Stimulated activated memory B cell treated with anti-CD40 and anti-IgM and Interleukin-4, amounts not matched to agents 10 μg/mL and 1 μg/mL and 100 μg/mL, for 72 hours (primary cell): ENCODE data around the gene SLC12A8.

Experiments
- ATAC-seq: fragments of 150-1000 bp; cut with Tn5 transposase; 2 replicates; pipeline ENCODE4 v1.10.0; 2021
- H3K27ac Mint-ChIP-seq: one replicate; pipeline ENCODE4 v1.8.0; 2022; ENCODE audit warnings: mild to moderate bottlenecking, mixed read lengths
- H3K27me3 Mint-ChIP-seq: one replicate; pipeline ENCODE4 v1.8.0; 2022; ENCODE audit warnings: mixed read lengths
- H3K36me3 Mint-ChIP-seq: one replicate; pipeline ENCODE4 v1.8.0; 2022; ENCODE audit warnings: mixed read lengths
- H3K4me1 Mint-ChIP-seq: one replicate; pipeline ENCODE4 v1.8.0; 2022; ENCODE audit warnings: mixed read lengths
- H3K4me3 Mint-ChIP-seq: one replicate; pipeline ENCODE4 v1.8.0; 2022; ENCODE audit warnings: mild to moderate bottlenecking, moderate library complexity, mixed read lengths
- H3K9me3 Mint-ChIP-seq: one replicate; pipeline ENCODE4 v1.8.0; 2022; ENCODE audit warnings: mixed read lengths

The SLC12A8 gene

GRCh38 chr3:125202197-125202596 lies 10.4 kb downstream of the SLC12A8 start:
- H3K9me3 Mint-ChIP-seq = no peaks in the 10 kb centered on the region
- no peak for ATAC-seq

DNA sequence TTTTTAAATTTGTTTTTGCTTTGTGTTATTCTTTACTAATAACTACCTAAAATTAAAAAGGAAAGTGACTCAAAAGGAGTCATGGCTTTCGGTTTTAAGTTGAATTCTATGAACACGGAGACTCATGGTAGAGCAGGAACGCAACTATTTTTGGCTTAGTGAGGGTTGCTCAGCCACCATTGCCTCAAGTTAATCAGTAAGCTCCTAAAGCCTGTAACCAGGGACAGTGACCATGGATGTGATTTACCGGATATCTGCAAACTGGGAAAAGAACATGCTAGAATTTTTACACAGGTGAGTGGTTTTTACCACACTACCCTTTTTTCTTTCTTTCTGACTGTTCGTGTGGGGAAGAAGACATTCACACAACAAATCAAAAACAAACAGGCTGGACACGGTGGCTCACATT lies 11.8 kb downstream of the SLC12A8 start:
- H3K4me3 Mint-ChIP-seq = no peak overlapping the region
- peaks cover 15% of the 10 kb centered on the region for H3K4me1 Mint-ChIP-seq
- no peaks in the 10 kb centered on the region for H3K9me3 Mint-ChIP-seq
- H3K27ac Mint-ChIP-seq = peak overlapping the region; percentile 49
- no peaks in the 10 kb centered on the region for H3K36me3 Mint-ChIP-seq
- ATAC-seq = no peak
- no peaks in the 10 kb centered on the region for H3K27me3 Mint-ChIP-seq

More at GRCh38 chr3:125202197-125202596, 10.4 kb downstream of the SLC12A8 start:
- peaks cover 15% of the 10 kb centered on the region for H3K4me1 Mint-ChIP-seq
- no peaks in the 10 kb centered on the region for H3K27me3 Mint-ChIP-seq
- H3K36me3 Mint-ChIP-seq = no peaks in the 10 kb centered on the region
- no peak overlapping the region for H3K27ac Mint-ChIP-seq
- H3K4me3 Mint-ChIP-seq = no peak overlapping the region

GRCh38 chr3:125194849-125195601 lies 17.5 kb downstream of the SLC12A8 start:
- no peak for ATAC-seq
- H3K27ac Mint-ChIP-seq = no peak overlapping the region
- no peak overlapping the region for H3K4me3 Mint-ChIP-seq
- H3K9me3 Mint-ChIP-seq = no peaks in the 10 kb centered on the region
- H3K4me1 Mint-ChIP-seq = peaks cover 20% of the 10 kb centered on the region
- no peaks in the 10 kb centered on the region for H3K36me3 Mint-ChIP-seq
- no peaks in the 10 kb centered on the region for H3K27me3 Mint-ChIP-seq

GRCh38 chr3:125194061-125194848 lies 18.3 kb downstream of the SLC12A8 start:
- ATAC-seq = no peak
- Mint-ChIP-seq H3K4me1 (peaks cover 14% of the 10 kb centered on the region), H3K4me3 (no peak overlapping the region), H3K27me3 (no peaks in the 10 kb centered on the region), H3K27ac (no peak overlapping the region), H3K9me3 (no peaks in the 10 kb centered on the region), H3K36me3 (no peaks in the 10 kb centered on the region)

- Mint-ChIP-seq H3K4me3 (peak overlapping the region; percentile 55), H3K4me1 (peaks cover 14% of the 10 kb centered on the region), H3K27me3 (no peaks in the 10 kb centered on the region), H3K27ac (peak overlapping the region; percentile 4), H3K36me3 (no peaks in the 10 kb centered on the region), H3K9me3 (no peaks in the 10 kb centered on the region)
- ATAC-seq = peak; percentile 64
Measured at GRCh38 chr3:125192190-125193035, 20.1 kb downstream of the SLC12A8 start.

DNA sequence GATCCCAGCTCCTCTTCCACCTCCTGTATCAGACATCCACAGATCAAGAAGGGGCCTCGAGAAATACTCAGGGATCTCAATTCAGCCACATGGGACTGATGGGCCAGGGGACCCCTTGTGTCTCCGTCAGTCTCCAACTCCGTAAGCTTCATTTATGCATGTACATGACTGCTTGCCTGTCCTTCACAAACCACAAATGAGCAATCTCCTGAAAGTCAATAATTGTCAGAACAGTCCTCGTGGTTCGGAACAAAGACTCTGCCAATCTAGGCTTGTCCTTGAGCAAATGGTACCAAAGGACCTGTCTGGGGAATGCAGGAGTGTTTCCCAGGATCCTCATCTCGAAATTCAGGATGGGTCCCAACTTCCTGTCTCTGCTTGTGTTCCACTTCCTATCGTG lies 20.8 kb downstream of the SLC12A8 start:
- H3K27me3 Mint-ChIP-seq = no peaks in the 10 kb centered on the region
- no peak for ATAC-seq
- peaks cover 14% of the 10 kb centered on the region for H3K4me1 Mint-ChIP-seq
- H3K9me3 Mint-ChIP-seq = no peaks in the 10 kb centered on the region
- peak overlapping the region; percentile 4 for H3K27ac Mint-ChIP-seq
- peak overlapping the region; percentile 55 for H3K4me3 Mint-ChIP-seq
- no peaks in the 10 kb centered on the region for H3K36me3 Mint-ChIP-seq

GRCh38 chr3:125191256-125191655 lies 21.3 kb downstream of the SLC12A8 start:
- Mint-ChIP-seq H3K27ac (no peak overlapping the region), H3K9me3 (no peaks in the 10 kb centered on the region), H3K27me3 (no peaks in the 10 kb centered on the region), H3K36me3 (no peaks in the 10 kb centered on the region), H3K4me3 (no peak overlapping the region), H3K4me1 (peaks cover 17% of the 10 kb centered on the region)
- no peak for ATAC-seq

DNA sequence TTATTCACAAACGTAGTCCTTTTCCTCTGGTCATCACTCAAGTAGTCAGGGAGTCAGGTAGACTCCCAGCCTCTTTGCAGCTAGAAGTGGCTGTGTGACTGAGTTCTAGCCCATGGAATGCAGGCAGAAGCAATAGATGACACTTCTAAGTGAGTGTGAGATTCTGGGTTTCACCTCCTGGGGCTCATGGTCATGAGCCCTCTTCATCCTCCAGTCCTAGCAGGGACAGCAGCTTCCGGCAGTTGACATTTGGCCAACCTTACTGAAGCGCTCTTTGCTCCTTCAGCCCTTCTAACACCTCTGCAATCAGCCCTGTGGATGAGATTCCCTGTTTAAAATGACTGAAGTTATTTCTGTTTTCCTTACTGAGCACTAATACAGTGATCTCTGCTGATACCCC lies 21.8 kb downstream of the SLC12A8 start:
- no peak overlapping the region for H3K4me3 Mint-ChIP-seq
- no peaks in the 10 kb centered on the region for H3K27me3 Mint-ChIP-seq
- H3K36me3 Mint-ChIP-seq = no peaks in the 10 kb centered on the region
- H3K4me1 Mint-ChIP-seq = peaks cover 21% of the 10 kb centered on the region
- H3K27ac Mint-ChIP-seq = no peak overlapping the region
- H3K9me3 Mint-ChIP-seq = no peaks in the 10 kb centered on the region
- ATAC-seq = no peak

DNA sequence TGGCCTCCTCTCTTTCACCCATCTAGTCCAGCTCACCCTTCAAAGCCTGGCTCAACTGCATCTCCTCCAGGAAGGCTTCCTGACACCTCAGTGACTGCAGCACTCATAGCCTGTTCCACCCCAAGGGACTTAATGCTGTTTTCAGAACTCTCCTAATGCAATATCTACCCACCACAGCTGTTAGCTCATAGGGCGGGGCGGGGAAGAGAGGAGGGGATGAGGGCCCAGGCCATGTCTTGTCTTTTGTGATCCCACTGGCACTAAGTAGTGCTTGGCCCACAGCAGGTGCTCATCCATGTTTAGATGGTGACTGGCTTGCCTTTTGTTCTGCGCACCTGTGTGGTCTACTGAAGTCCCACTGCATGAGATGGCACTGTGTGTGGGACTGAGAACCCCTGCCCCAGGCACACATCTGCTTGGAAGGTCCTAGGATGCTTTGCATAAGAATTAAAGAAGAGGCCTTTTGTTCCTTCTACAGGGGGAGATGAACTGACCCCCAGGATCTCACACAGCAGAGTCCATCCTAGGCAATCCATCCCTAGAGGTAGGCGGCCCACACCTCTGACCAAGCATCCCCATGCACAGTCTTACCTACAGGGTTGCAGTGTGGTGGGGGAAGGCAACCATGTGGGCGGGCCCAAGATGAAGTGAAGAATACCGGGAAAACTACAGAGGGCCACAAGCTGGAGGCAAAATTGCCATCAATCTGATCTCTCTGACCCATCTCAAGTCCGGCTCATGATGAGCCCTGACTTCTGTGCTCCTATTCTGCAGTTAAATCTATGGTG lies 23.0 kb downstream of the SLC12A8 start:
- Mint-ChIP-seq H3K27ac (no peak overlapping the region), H3K27me3 (no peaks in the 10 kb centered on the region), H3K9me3 (no peaks in the 10 kb centered on the region), H3K36me3 (no peaks in the 10 kb centered on the region), H3K4me3 (no peak overlapping the region), H3K4me1 (peaks cover 21% of the 10 kb centered on the region)
- no peak for ATAC-seq

DNA sequence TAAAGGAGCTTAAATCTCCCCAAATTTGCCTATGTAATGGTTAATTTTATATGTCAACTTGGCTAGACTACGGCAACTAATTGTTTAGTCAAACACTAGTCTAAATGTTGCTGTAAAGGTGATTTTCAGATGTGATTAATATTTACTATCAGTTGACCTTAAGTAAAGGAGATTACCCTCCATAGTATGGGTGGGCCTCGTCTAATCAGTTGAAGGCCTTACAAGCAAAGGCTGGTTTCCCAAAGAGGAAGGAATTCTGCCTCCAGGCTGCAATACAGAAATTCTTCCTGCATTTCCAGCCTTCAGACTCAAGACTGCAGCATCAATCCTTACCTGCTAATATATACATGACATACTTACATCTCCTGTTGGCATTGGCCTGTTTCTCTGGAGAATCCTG lies 23.6 kb downstream of the SLC12A8 start:
- Mint-ChIP-seq H3K27me3 (no peaks in the 10 kb centered on the region), H3K4me3 (no peak overlapping the region), H3K36me3 (no peaks in the 10 kb centered on the region), H3K4me1 (peaks cover 21% of the 10 kb centered on the region), H3K9me3 (no peaks in the 10 kb centered on the region), H3K27ac (no peak overlapping the region)
- ATAC-seq = no peak

DNA sequence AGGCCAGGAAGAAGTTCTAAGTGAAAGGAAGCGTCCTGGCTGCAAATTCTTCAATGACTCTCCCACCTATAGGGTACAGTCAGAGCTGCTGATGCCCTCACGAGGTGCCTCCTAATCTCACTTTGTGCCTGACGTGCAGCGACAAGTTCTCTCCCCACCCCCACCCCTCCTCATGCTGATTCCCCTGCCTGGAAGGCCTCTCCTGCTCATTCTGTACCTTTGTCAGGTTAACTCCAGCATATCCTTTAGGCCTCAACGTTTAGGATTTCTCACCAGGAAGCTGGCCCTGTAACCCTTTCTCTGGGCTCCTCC lies 25.0 kb downstream of the SLC12A8 start:
- no peak for ATAC-seq
- Mint-ChIP-seq H3K27me3 (no peaks in the 10 kb centered on the region), H3K36me3 (no peaks in the 10 kb centered on the region), H3K27ac (no peak overlapping the region), H3K4me1 (peaks cover 17% of the 10 kb centered on the region), H3K9me3 (no peaks in the 10 kb centered on the region), H3K4me3 (no peak overlapping the region)

- ATAC-seq = no peak
- H3K4me3 Mint-ChIP-seq = no peak overlapping the region
- H3K9me3 Mint-ChIP-seq = no peaks in the 10 kb centered on the region
- H3K36me3 Mint-ChIP-seq = no peaks in the 10 kb centered on the region
- H3K27me3 Mint-ChIP-seq = no peaks in the 10 kb centered on the region
- H3K27ac Mint-ChIP-seq = no peak overlapping the region
- H3K4me1 Mint-ChIP-seq = peaks cover 12% of the 10 kb centered on the region
Measured at GRCh38 chr3:125186800-125187598, 25.5 kb downstream of the SLC12A8 start.

GRCh38 chr3:125186261-125186787 lies 26.2 kb downstream of the SLC12A8 start:
- peaks cover 8% of the 10 kb centered on the region for H3K4me1 Mint-ChIP-seq
- no peak for ATAC-seq
- H3K4me3 Mint-ChIP-seq = no peak overlapping the region
- H3K9me3 Mint-ChIP-seq = no peaks in the 10 kb centered on the region
- H3K36me3 Mint-ChIP-seq = no peaks in the 10 kb centered on the region
- H3K27ac Mint-ChIP-seq = no peak overlapping the region
- H3K27me3 Mint-ChIP-seq = no peaks in the 10 kb centered on the region

- Mint-ChIP-seq H3K9me3 (no peaks in the 10 kb centered on the region), H3K4me1 (peaks cover 8% of the 10 kb centered on the region), H3K27me3 (no peaks in the 10 kb centered on the region), H3K27ac (no peak overlapping the region), H3K36me3 (no peaks in the 10 kb centered on the region), H3K4me3 (no peak overlapping the region)
- no peak for ATAC-seq
Measured at GRCh38 chr3:125185805-125186204, 26.7 kb downstream of the SLC12A8 start.
